D341Med (cell line): Measurements from ENCODE around the gene USP13.
"Not testable (repeated sequence)": the region's sequence is repeated elsewhere in the genome, so short reads cannot be mapped to it uniquely, and the experiment has no call there.

Experiments
- DNase-seq: peaks from one replicate; pipeline ENCODE4 v3.0.0; 2012; ENCODE audit warnings: low spot score

The USP13 gene, protein sequence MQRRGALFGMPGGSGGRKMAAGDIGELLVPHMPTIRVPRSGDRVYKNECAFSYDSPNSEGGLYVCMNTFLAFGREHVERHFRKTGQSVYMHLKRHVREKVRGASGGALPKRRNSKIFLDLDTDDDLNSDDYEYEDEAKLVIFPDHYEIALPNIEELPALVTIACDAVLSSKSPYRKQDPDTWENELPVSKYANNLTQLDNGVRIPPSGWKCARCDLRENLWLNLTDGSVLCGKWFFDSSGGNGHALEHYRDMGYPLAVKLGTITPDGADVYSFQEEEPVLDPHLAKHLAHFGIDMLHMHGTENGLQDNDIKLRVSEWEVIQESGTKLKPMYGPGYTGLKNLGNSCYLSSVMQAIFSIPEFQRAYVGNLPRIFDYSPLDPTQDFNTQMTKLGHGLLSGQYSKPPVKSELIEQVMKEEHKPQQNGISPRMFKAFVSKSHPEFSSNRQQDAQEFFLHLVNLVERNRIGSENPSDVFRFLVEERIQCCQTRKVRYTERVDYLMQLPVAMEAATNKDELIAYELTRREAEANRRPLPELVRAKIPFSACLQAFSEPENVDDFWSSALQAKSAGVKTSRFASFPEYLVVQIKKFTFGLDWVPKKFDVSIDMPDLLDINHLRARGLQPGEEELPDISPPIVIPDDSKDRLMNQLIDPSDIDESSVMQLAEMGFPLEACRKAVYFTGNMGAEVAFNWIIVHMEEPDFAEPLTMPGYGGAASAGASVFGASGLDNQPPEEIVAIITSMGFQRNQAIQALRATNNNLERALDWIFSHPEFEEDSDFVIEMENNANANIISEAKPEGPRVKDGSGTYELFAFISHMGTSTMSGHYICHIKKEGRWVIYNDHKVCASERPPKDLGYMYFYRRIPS

GRCh38 chr3:179652447-179653095 lies at the start of gene USP13:
USP13 (plus strand) TSS chr3:179653040; CDS start chr3:179653226, 186 bp downstream.
- peak; percentile 93 for DNase-seq

DNA sequence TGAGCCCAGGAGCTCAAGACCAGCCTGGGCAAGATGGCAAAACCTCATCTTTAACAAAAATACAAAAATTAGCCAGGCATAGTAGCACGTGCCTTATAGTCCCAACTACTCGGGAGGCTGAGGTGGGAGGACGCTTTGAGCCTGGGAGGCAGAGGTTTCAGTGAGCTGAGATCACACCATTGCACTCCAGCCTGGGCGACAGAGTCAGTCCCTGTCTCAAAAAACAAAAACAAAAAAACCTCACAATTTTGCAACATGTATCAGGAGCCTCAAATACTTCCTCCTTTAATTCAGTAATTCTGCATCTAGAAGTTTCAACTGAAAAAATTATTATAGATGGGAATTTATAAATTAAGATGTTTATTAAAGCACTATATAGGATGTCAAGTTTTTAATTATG lies 49.5 kb upstream of the USP13 start:
- DNase-seq, result no peak

DNA sequence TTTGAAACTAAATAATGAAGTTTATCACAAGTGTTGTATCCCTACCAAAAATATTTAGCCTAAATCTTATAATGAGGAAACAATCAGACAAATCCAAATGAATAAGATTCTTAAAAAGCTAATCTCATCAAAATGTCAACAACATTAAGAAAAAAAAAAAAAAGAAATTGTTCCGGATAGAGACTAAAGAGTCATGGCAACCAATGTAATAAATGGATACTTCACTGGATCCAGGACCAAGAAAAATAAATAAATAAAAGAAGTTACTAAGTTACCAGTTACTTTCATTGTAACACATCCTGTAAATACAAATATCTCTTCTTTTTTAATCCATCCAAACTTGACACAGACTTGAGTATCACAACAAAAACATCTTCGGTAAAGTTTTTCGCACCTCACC lies 49.0 kb upstream of the USP13 start:
- no peak for DNase-seq

- peak; percentile 94 for DNase-seq
Measured at GRCh38 chr3:179604321-179605078, 48.3 kb upstream of the USP13 start, which contains the start of the genes MRPL47 and NDUFB5. MRPL47 (minus strand) TSS chr3:179604638; CDS start chr3:179604624, 14 bp downstream. NDUFB5 (plus strand) TSS chr3:179604794; CDS start chr3:179604816, 22 bp downstream.

DNA sequence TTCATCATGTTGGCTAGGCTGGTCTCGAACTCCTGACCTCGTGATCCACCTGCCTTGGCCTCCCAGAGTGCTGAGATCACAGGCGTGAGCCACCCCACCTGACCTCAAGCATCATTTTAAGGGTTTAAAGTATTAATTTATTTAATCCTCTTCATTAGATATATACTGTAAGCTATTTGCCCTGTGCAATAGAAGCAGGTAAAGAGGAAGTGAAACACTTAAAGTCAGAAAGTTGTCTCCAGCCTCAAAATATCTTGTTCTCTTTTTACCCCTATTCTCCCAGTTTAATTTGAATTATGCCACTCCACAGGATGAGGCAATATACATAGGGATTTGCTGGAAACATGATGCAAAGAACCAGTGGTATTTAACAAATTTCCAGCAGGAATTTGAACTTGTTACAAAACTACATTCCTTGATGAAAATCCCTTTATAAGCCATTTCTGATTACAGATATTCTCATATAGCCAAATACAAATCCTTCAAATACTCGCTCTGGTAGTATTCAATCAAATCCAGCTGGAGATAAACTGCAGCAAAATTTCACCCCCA lies 46.2 kb upstream of the USP13 start:
- DNase-seq, result no peak

GRCh38 chr3:179608931-179609720 lies 43.7 kb upstream of the USP13 start:
- no peak for DNase-seq

DNA sequence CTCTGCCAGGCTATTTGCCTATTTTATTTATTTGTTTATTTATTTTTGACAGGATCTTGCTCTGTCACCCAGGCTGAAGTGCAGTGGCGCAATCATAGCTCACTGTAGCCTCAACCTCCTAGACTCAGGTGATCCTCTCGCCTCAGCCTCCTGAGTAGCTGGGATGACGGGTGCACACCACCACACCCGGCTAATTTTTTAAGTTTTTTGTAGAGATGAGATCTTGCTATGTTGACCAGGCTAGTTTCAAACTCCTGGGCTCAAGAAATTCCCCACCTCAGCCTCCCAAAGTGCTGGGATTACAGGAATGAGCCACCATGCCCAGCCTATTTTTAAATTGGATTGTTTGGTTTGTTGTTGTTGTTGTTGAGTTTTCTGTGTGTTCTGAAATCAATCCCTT lies 42.8 kb upstream of the USP13 start:
- DNase-seq, result no peak

DNA sequence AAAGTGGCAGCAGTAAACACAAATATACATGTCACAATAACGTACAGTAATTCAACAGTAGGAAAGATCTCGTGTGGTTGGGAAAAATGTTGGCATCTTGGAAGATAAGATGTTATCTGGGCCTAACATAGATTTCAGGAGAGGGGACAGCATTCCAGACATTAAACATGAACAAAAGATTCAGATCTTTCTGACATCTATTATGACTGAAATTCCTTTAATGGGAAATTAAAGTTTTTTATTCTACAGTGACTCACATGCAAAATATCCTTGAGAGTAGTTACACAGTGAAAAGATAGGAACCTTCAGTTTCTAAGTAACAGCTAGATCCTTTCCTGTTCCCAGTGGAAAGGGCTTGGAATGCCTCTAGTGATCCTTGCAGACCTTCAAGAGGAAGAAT lies 39.0 kb upstream of the USP13 start:
- no peak for DNase-seq

GRCh38 chr3:179615458-179616173 lies 37.2 kb upstream of the USP13 start:
- no peak for DNase-seq

GRCh38 chr3:179622023-179622422 lies 30.8 kb upstream of the USP13 start:
- DNase-seq, result no peak

DNA sequence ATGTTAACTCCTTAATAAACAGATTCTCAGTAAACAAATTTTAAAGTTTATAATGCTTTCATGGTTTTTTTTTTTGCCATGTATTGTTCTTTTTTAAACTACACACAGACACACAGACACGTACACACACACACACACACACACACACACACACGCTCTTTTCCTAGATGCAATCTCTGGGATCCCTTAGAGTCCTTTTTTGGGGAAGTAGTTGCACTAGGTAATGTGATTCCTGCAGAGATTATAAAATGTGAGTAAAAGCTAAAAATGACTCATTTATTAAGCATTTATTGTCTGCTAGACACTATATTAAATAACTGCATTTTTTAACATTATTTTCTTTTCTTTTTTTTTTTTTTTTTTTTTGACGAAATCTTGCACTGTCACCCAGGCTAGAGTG lies 28.4 kb upstream of the USP13 start:
- no peak for DNase-seq

GRCh38 chr3:179630753-179631451 lies 21.9 kb upstream of the USP13 start:
- no peak for DNase-seq

- no peak for DNase-seq
Measured at GRCh38 chr3:179640469-179640868, 12.4 kb upstream of the USP13 start.

DNA sequence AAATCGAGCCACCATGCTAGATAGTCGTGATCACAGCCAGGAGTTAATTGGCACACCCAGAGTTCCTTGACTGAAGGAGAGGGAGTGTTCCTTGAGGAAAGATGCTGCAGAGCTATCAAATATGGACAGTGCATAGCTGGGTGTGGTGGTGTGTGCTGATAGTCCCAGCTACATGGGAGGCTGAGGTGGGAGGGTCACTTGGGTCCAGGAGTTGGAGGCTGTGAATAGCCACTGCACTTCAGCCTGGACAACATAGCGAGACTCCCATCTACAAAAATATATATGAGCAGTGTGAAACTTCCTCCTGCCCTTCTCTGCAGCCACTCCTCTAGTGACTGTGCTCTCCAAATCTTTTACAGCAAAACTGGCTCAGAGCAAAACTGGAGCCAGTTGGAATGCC lies 10.0 kb upstream of the USP13 start:
- no peak for DNase-seq

DNA sequence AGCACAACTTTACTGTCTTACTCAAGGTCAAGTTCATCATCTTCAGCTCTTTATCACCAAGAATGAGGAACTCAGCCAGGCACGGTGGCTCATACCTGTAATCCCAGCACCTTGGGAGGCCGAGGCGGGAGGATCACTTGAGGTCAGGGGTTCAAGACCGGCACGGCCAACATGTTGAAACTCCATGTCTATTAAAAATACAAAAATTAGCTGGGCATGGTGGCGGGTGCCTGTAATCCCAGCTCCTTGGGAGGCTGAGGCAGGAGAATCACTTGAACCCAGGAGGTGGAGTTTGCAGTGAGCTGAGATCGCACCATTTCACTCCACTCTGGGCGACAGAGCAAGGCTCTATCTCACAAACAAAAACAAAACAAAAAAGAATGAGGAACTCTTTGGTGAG lies 9.0 kb upstream of the USP13 start:
- DNase-seq, result not testable (repeated sequence)

DNA sequence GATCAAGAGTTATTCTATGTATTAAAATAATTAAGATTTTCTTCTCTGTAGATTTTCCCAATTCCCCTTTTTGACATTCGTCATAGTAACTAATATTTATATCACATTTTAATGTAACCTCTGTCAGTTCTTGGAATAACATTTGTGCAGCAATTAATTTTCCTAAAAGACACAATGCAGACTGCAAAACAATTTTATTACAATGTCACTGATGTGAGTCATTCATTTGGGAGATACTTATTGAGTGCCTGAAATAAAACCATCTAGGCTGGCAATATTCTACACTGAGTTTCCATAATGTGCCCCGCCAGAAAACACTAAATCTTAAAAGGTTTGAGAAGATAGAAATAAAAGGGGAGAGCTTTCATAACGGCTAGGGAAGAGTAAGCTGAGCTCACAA lies 6.7 kb upstream of the USP13 start:
- no peak for DNase-seq

DNA sequence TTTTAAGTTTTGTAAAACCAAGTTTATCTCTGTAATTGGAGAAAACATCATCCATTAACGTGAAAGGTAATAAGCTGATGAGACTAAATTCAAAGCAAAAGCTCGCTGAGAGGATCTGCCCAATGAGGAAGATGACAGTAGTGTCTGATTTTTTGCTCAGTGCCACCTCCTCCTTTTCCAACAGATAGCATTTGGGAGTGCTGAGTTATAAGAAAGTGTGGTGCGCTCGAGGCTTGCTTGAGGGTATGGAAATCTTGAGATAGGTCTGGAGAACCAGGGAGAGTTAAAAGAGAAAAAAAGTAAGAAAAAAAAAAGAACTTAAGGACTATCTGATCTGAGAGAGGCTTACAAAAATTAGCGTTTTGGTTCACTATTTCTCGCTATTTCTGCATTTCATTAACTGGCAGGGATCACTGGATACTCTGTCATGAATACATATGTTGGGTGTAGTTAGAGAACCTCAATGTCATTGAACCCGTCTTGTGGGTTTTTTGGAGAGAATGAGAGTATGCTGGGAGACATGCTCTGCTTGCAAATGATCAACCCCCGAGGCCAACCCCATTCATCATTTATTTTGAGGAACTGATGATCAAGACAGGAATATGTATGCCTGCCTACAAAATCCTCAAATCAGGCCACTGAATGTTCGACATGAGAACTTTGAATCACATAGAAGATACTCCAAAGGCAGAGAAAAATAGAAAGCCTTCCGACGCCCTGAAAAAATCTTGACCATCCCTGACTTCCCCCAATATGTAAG lies 973 bp upstream of the USP13 start:
- no peak for DNase-seq

DNA sequence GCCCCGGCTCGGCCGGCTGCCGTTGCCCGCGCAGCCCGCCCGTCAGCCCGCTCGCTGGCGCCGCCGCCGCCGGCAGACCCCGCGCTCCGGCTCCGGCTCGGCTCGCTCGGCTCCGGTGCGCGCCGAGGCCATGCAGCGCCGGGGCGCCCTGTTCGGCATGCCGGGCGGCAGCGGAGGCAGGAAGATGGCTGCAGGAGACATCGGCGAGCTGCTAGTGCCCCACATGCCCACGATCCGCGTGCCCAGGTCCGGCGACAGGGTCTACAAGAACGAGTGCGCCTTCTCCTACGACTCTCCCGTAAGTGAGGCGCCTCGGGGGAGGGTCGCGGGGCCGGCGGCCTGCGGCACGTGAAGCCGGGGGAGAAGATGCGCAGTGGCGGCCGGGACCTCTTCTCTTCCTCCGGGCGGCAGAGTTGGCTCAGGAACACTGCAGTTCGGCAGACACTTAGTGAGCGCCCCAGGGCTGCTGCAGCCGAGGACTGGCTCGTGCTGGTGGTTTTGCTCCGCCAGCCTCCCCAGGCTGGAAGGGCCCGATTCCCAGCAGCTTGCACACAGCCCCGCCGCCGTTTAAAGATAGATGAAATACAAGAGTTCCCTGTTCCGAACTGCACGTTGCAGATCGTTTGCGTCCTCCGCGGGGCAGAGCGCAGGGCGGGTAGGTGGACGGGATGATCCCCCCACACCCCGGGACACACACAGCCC lies 407 bp downstream of the USP13 start:
- peak; percentile 81 for DNase-seq
